ENCODE data around the gene EXOC4.

- TF ChIP-seq CTCF (IDR thresholded peaks at IDR 0.05) (no peak), POLR2AphosphoS5 (IDR thresholded peaks at IDR 0.05) (no peak)
These were observed 105.8 kb downstream of the EXOC4 start for GRCh38 chr7:133358708-133359107.
